ENCODE data around the gene C3orf22.
A peak's percentile ranks its signal among the peaks of the same experiment; 100 is the strongest.
"Not testable (repeated sequence)": the region's sequence is repeated elsewhere in the genome, so short reads cannot be mapped to it uniquely, and the experiment has no call there.

The C3orf22 gene

DNA sequence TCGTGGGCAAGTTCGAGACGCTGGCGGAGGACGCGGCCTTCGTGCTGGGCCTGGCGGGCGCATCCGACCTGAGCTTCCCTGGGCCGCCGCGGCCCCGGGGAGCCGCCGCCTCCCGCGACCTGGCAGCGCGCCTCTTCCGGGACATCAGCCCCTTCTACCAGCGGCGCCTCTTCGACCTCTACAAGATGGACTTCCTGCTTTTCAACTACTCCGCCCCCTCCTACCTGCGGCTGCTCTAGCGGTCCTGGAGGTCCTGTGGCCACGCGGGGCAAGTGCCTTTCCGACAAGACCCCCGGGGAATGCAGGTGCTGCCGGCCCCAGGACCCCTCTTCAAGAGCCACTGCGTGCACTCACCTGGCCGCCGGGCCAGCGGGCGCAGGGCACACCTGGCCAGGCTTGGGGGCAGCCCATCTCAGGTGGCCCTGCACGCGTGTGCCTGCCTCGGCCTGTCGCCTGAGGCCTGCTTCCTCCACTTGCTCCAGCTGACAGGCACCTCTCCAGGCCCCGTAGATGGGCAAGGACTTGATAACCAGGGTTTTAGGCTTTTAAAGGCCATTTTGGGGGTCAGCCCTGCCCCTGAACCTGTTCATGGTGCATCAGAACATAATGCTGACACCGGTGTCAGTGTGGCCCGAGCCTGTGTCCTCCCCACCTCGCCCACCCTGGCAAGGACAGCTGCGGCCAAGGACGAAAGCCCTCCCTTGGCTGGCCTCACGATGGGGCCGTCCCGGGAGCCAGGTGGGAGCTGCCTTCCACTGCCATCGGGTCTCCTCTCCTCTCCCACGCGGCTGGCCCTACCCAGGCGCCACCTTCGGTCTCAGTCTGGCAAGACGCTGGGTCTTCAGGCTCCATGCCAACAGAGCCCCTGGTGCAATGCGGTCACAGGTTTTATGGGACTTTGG, 16.1 kb downstream of the C3orf22 start:
- no peak for DNase-seq (ENCODE audit: low spot score)

DNA sequence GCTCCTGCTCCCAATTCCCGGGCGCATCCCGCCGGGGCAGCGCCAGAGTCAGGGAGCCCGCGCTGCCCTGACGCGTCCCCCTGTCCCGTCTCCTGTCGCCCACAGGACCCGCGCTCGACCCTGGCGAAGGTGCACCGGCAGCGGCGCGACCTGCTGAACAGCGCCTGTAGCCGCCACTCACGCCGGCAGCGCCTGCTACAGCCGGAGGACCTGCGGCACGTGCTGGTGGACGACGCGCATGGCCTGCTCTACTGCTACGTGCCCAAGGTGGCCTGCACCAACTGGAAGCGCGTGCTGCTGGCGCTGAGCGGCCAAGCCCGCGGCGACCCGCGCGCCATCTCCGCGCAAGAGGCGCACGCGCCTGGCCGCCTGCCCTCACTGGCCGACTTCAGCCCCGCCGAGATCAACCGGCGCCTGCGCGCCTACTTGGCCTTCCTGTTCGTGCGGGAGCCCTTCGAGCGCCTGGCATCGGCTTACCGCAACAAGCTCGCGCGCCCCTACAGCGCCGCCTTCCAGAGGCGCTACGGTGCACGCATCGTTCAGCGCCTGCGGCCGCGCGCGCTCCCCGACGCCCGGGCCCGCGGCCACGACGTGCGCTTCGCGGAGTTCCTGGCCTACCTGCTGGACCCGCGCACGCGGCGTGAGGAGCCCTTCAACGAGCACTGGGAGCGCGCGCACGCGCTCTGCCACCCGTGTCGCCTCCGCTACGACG, 16.9 kb downstream of the C3orf22 start:
- peak; percentile 23 for DNase-seq (ENCODE audit: low spot score)

DNA sequence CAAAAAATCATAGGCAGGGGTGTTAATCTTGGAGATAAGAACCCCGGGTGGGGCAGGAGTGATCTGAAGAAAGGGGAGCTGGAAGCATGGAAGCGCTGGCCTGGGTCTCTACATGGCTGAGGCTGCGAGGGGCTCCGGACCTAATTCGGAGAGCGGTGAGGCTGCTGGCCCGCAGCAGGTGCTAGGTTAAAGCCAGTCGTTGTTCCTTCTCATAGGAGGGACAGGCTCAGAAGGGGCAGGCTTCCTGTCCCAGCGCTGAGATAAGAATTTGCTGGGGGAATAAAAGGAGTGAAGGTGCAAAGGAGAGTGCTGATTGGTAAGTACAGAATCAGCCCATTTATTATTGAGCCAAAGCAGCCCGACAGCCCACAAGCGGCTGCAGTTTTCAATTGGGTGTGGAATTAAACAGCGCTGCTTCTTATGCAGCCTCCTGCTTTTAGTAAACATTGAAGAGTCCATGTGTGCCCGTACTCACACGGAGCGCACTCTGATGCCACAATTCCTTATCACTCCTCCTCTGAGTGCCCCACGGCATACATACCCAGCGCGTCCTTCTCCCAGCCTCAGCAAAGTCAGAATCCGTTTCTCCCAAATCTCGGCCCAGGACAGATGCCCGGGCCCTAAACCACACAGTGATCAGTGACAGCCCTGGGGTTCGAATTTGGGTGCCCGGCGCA, 17.6 kb downstream of the C3orf22 start:
- peak; percentile 17 for DNase-seq (ENCODE audit: low spot score)

DNA sequence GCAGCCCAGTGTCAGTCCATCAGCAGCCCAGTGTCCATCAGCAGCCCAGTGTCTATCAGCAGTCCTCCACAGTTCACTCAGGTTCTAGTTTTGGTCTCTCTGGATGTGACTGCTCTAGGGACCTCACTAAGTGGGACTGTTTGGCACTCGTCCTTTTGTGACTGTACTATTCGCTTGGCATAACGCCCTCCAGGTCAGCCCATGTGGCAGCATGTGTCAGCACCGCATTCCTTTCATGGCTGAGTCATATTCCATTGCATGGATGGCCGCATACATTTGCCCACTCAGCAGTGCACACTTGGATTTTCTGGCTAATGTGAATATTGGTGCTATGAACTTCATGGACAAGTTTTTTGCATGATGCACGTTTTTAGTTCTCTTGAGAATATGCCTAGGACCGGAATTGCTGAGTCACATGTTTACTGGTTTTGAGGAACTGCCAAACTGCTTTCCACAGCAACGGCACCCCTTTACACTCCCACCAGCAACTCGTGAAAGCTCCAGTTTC, 18.3 kb downstream of the C3orf22 start:
- DNase-seq (ENCODE audit: low spot score), result peak; percentile 1

DNA sequence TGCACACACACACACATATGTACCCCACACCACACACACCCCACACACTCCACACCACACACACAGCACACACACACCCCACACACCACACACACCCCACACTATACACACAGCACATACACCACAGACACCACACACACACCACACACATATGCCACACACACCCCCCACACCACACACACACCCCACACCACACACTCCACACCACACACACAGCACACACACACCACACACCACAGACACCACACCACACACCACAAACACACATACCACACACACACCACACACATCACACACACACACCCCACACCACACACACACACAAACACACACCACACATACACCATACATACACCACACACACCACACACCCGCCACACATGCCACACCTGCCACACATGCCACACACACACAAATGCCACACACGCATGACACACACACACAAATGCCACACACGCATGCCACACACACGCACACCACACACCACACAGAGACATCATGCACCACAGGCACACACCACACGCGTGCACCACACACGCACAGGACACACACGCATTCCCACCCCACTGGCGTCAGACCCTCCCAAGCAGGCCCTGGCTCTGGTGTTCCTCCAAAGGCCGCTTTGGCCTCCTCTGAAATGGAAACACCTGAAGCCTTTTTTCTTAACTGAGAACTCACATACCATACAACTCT, 19.0 kb downstream of the C3orf22 start:
- DNase-seq (ENCODE audit: low spot score), result no peak

DNA sequence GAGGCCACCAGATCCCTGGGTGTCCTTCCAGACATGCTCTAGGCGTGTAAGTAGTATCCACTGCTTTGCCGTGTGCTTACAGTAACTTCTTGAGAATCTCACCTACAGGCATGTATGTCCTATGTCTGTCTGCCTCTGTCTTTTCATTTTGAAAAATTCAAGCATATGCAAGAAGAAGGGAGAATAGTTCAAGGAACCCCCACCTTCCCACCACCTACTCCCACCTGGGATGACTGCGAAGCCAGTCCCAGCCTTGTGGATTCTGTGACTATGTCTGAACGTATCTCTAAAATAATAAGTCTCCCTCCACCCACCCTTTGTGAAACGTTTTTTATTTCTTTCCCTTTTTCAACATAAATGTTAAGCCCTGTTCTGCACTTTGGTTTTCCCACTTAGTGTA, 19.8 kb downstream of the C3orf22 start:
- no peak for DNase-seq (ENCODE audit: low spot score)

DNA sequence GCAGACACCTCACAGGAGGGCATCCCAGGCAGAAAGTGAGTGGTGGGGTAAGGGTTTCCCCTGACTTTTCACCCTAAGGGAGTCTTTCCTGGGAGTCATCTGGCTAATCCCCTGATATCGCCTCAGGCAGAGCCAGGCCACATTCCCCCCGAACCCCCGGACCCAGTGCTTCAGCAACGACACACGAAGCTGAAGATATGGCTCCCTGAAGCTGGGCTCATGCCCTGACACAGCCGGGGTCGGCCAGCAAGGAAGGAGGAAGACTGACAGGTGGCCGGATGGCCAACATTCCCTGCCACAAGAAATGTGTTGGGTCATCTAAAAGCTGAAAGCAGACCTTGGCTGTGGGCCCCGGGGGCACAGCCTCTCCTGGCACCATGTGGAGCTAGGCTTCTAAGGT, 20.4 kb downstream of the C3orf22 start:
- no peak for DNase-seq (ENCODE audit: low spot score)

DNA sequence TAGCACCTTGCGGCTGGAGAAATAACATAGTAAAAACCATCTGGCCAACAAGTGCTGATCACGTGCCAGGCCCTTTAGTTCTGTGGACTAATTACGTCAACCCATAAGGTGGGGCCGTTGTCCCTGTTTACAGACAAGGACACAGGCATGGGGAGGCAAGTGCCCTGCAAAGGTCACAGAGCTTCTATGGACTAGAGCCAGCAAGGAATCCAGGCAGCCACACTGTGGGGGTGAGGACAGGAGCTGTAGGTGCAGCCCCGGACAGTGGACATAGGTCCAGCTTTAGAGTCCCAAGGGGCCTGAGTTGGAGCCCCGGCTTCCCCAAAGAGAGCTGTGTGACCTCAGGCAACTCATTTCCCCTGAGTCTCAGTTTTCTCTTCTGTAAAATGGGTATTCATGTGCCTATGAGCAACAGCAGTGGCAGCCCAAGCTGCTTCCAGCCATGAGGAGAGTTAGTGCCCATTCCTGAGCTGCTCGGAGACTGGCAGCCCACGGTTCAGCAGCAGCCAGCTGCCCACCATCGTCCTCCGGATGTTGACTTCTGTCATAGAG, 20.9 kb downstream of the C3orf22 start:
- no peak for DNase-seq (ENCODE audit: low spot score)

DNA sequence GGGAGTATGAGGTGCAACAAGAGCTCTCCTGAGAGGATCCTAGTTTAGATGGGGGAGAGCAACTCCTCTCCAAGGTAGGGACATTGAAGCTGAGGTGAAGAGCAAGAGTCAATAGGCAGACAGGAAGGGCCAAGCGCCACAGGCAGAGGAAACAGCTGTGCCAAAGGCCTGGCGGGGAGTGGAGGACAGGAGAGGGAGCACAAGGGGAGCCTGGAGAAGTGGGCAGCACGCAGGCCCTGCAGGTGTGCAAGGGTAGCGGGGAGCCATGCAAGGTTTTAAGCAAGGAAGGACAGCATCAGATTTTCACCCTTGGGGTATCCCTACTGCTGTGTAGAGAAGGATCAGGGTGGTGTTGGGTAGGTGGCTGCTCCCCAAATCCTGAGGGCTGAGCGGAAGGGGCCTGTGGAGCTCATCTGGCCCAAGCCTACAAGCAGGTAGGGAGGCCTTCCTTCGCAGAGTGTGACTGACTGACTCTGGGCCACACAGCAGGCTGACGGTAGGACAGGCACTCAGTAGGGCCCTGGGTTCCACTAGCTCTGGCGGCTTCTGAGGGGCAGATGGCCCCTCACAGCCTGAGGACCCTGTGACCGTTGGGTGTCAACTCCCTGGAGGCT, 21.5 kb downstream of the C3orf22 start:
- no peak for DNase-seq (ENCODE audit: low spot score)

DNA sequence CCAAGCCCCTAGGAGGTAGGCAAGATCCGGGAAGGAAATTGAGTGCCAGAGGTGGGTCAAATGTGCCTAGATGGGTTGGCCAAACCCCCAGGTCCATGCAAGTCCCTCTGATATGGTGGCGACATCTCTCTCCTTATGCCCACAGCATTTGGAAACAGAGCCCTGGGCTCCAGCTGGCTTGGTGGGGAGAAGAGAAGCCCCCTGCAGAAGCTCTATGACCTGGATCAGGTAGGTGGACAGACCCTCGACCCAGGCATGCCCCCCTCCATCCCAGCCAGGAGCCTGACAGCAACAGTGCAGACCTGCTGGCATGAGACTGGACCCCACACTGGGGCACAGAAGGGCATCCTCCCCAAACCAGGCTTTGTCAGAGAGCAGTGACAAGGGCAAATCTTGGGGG, 22.6 kb downstream of the C3orf22 start:
- no peak for DNase-seq (ENCODE audit: low spot score)

DNA sequence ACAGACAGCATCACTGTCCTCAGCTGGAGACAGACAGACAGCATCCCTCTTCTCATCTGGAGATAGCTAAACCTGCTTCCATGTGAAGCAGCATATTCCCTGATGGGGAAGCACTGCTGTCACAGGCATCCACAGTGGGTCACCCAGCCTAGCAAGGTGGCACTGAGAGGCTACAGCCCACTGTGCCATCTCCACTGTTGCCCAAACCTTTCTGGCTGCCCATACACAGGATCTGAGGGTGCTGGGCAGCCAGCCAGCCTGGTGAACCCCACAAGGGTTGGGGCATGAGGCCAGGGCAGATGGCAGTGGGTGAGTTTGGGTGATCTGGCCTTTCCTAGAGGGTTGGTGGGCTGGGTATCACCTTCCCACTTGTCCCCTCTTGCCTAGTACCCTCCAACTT, 23.1 kb downstream of the C3orf22 start:
- DNase-seq (ENCODE audit: low spot score), result no peak

DNA sequence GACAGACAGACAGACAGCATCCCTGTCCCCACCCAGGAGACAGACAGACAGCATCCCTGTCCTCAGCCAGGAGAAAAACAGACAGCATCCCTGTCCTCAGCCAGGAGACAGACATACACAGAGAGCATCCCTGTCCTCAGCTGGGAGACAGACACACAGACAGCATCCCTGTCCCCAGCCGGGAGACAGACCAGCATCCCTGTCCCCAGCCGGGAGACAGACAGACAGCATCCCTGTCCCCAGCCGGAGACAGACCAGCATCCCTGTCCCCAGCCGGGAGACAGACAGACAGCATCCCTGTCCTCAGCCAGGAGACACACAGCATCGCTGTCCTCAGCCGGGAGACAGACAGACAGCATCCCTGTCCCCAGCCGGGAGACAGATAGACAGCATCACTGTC, 24.0 kb downstream of the C3orf22 start:
- not testable (repeated sequence) for DNase-seq (ENCODE audit: low spot score)

DNA sequence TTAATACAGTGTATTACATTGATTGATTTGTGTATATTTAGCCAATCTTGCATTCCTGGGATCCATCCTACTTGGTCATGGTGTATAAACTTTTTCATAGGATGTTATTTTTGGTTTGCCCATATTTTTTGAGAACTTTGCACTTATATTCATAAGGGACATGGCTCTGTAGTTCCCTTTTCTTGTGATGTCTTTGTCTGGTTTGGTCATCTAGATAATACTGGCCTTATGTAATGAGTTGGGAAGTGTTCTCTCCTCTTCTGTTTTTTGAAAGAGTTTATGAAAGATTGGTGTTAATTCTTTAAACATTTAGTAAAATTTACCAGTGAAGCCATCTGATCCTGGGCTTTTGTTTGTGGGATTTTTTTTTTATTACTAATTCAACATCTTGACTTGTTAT, 25.2 kb downstream of the C3orf22 start:
- DNase-seq (ENCODE audit: low spot score), result no peak

DNA sequence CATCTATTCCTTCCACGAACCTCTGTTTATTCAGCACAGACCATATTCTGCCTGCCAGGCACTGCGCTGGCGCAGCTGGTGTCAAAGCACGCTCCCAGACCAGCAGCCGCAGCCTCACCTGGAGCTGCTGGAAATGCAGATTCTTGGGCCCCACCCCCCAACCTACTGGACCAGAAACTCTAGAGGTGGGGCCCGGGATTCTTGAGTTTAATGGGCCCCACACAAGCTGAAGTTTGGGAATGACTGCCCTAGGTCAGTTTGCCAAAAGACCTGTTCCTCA, 27.7 kb downstream of the C3orf22 start:
- no peak for DNase-seq (ENCODE audit: low spot score)

DNA sequence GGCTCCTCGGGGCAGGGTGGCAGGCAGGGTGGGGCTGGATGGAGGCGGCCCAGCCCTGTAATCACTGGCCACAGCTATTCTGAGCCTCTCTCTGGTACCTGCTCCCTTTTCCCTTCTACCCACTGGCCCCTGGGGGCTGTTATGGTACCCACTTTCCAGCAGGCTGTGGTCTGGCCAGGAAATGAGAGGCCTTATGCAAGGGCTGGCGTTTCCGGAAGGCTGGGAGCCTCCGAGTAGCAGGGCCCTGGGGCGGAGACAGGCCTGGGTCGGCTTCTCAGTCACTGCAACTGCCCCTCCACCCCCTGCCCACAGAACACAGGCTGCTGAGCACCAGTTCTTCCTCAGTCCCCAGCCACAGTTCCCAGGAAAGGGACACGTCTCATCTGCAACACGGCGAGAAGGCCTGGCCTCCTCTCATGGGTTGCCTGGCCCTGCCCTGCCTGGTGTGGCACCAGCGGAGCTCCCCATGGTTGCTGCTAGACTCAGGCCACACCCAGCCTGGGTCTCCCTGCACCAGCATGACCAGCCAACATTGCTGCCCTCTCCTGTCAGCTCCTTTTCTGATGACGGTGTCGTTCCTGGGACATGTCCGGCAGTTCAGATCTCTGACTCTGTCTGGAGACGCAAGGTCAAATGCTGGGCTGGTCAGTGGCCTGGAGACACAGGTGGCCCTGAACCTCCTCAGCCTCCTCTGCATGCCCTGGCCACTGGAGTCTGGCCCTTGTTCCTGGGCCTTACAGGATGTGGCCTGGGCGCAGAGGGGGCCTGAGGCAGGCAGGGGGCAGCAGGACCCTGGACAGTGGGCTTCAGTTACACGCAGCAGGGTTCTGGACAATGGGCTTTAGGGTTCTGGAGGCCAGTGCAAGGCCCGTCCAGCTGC, 28.3 kb downstream of the C3orf22 start:
- DNase-seq (ENCODE audit: low spot score), result no peak

DNA sequence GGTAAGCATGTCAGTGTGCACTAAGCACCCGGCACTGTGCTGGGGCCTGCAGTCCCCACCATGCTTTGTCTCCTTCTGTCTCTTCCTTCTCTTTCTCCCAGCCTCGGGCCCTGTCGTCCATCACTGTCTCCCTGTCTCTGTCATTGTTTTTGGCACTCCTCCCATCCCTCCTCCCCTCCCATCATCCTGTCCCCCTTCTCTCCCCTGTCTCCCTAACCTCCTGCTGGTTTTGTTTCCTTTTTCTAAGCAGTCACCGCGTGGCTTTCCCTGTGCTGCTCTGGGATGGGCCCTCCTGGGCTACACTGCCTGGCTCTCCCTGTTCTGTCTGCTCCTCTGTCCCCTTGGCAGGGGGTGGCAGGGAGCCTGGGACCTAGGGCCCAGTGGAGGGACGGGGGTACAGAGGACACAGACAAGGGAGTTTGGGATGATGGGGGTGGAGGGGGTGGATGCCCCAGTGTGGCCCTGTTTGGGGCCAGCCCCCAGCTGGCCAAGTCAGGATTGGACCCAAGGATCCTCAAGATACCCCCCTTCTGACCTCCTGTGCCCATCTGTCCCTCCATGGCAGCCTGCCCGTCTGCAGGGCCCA, 29.1 kb downstream of the C3orf22 start:
- DNase-seq (ENCODE audit: low spot score), result no peak

DNA sequence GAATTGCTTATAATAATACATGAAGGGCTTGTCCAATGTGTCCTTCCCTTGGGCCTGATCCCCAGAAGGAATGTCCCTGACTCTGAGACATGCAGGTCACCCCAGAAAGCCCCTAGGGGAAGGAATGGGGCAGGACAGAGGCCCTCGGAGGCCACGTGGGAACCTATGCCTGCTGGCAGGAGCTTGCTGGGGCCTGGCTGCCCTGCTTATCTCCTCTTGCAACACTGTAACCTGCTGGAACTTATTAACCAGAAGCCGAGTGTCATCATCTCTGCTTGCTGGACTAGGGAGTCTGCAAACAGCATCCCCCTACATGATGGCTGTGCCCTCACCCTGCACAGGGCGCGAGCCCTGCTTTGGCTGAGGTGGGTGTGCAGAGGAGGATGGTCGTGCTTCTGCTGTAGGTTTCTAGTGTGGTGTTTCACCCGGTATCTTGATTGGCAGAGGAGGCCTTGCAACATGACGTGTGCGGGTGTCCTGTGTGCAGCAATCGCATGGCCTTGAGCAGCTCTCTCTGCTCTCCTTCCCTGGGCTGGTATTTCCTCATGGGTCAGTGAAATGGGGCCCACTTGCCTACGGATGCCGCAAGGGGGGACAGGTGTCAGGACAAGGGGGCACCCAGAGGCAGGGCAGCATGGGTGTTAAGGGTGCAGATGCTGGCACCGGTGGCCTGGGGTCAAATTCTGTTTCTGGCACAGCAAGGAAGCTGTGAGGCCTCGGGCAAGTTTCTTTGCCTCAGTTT, 29.8 kb downstream of the C3orf22 start:
- no peak for DNase-seq (ENCODE audit: low spot score)

DNA sequence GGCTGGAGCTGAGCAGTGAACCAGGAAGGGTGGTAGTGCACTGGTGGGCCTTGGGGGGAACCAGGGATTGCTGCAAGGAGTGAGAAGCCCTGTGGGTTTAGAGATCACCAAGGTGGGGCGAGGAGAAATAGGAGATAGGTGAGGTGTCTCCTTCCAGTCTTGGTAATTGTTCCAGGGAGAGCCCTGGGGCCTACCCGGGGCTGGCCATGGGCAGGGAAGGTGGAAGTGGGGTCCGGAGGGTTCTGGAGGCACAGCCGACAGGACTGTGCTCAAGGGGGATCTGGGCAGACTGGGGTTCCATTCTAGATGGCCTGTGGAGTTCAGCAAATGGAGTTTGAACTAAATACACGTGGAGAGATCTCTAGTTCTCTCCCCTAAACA, 30.3 kb downstream of the C3orf22 start:
- no peak for DNase-seq (ENCODE audit: low spot score)

DNA sequence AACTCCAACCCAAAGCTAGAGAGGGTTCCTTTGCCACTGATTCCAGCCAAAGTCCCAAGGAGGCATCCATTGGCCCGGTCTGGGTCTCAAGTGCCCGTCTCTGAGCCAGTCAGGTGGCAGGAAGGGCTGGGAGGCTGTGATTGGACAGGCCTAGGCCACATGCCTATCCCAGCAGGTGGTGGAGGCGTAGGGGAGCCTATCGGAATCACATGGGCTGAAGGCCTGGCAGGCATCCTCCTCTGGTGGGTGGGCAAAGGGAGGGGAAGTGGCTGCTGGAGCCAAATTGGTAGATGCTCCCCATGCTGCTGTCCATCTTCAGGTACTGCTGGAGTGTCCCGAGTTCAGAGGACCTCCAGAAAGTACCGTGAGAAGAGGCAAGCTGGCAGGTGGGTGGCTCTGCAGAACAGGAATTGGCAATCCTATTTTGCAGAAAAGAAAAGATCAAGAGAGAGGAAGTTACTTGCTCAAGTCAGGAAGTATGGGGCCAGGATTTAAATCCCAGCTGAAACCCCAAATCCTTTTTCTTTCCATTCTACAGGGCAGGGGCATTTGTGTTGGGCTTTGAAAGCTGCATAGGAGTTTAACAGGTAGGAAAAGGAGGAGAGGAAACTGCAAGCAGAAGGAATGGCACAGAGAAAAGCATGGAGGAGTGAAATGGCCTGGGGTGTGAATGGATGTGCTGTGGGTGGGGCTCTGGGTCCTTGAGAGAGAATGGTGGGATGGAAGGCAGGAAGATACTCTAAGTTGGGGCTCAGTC, 31.1 kb downstream of the C3orf22 start:
- no peak for DNase-seq (ENCODE audit: low spot score)

All from iPS-NIHi11 (cell line).